B cell (primary cell): ENCODE results near the gene BOD1. TPM values are rescaled to one million over a fixed set of nuclear protein-coding genes. Genes with fewer than 3 reads are reported as not detected.

ENCODE experiments used
- ATAC-seq: fragments of 200-7000 bp; cut with Tn5 transposase; one replicate; pipeline ENCODE4 v1.10.0; 2021; ENCODE audit warnings: low read depth, mild to moderate bottlenecking, moderate number of reproducible peaks, moderate library complexity
- CTCF ChIA-PET: fragments of 350-600 bp; sonication (Branson Sonifier 250); formaldehyde crosslinking; loops from one replicate; lab custom pipeline; 2021; ENCODE audit warnings: antibody characterized with exemption, inconsistent platforms; lab: Charles Lee
- POLR2A ChIA-PET: fragments of 350-600 bp; sonication (Branson Sonifier 250); formaldehyde crosslinking; loops from one replicate; lab custom pipeline; 2021; ENCODE audit warnings: antibody characterized with exemption; lab: Charles Lee
- DNase-seq: peaks from one replicate; pipeline ENCODE4 v3.0.0; 2013
- H2AFZ ChIP-seq: 2 replicates; pipeline ENCODE4 v1.6.1; 2012; ENCODE audit warnings: mild to moderate bottlenecking, low read depth, low read length; ENCODE audit not compliant: insufficient read depth, poor library complexity, severe bottlenecking
- H3K27ac ChIP-seq, 2 donors: 1 replicate in 1 of 2; 2 replicates in 1 of 2; pipeline ENCODE4 v1.5.1; 2012 to 2013; ENCODE audit warnings: low read length in 2 of 2, mild to moderate bottlenecking in 2 of 2, moderate library complexity in 1 of 2
- H3K27me3 ChIP-seq, 4 experiments: fragments of 200-600 bp in 1 of 4; sonication (generic) in 1 of 4; replicated peaks in 1 of 4; 1 replicate in 2 of 4; 2 replicates in 2 of 4; pipeline versions ENCODE4 v1.6.1 to v1.7.0; 2013 to 2016; ENCODE audit warnings: low read length in 3 of 4, mild to moderate bottlenecking in 2 of 4, mixed read lengths in 1 of 4, moderate library complexity in 1 of 4; ENCODE audit not compliant: insufficient read depth in 4 of 4, control insufficient read depth in 3 of 4; ENCODE audit errors: control extremely low read depth in 1 of 4
- H3K36me3 ChIP-seq, 2 experiments: replicated peaks in 1 of 2; 1 replicate in 1 of 2; 2 replicates in 1 of 2; pipeline versions ENCODE4 v1.6.1 to v1.7.1; 2013; ENCODE audit warnings: low read length in 1 of 2; ENCODE audit not compliant: insufficient read depth in 2 of 2, control insufficient read depth in 1 of 2; ENCODE audit errors: control extremely low read depth in 1 of 2, extremely low read depth in 1 of 2
- H3K4me1 ChIP-seq, 2 donors: fragments of 200-600 bp in 1 of 2; sonication (generic) in 1 of 2; 1 replicate in 1 of 2; 2 replicates in 1 of 2; pipeline versions ENCODE4 v1.5.1 to v1.6.1; 2013 to 2017; ENCODE audit warnings: low read length in 2 of 2; ENCODE audit not compliant: control insufficient read depth in 2 of 2, insufficient read depth in 2 of 2
- H3K4me2 ChIP-seq: replicated peaks from 2 replicates; pipeline ENCODE3; 2012; ENCODE audit warnings: mild to moderate bottlenecking, low read depth, low read length; ENCODE audit not compliant: poor library complexity, severe bottlenecking
- H3K4me3 ChIP-seq, 5 experiments: fragments of 200-600 bp in 1 of 5; sonication (generic) in 1 of 5; 1 replicate in 3 of 5; 2 replicates in 2 of 5; pipeline versions ENCODE4 v1.5.1 to v1.7.0; 2011 to 2016; ENCODE audit warnings: low read length in 4 of 5, mild to moderate bottlenecking in 4 of 5, low read depth in 2 of 5, control low read depth in 1 of 5, moderate library complexity in 1 of 5; ENCODE audit not compliant: insufficient read depth in 1 of 5; ENCODE audit errors: control extremely low read depth in 1 of 5, extremely low read depth in 1 of 5
- H3K79me2 ChIP-seq: fragments of 200-600 bp; sonication (generic); one replicate; pipeline ENCODE4 v1.6.0; 2016; ENCODE audit warnings: low read length; ENCODE audit not compliant: control insufficient read depth, insufficient read depth
- H3K9ac ChIP-seq: fragments of 200-600 bp; sonication (generic); 2 replicates; pipeline ENCODE4 v1.6.1; 2017; ENCODE audit warnings: mild to moderate bottlenecking, low read length, moderate library complexity
- H3K9me3 ChIP-seq, 3 donors: one replicate each; pipeline versions ENCODE4 v1.6.1 to v1.7.1; 2013; ENCODE audit warnings: low read length in 2 of 3; ENCODE audit not compliant: control insufficient read depth in 2 of 3, insufficient read depth in 1 of 3; ENCODE audit errors: control extremely low read depth in 1 of 3
- H4K20me1 ChIP-seq: 2 replicates; pipeline ENCODE4 v1.6.0; 2012; ENCODE audit warnings: mild to moderate bottlenecking, low read length; ENCODE audit not compliant: insufficient read depth, control insufficient read depth, poor library complexity, severe bottlenecking
- H3K27ac Mint-ChIP-seq: one replicate; pipeline ENCODE4 v1.8.0; 2021; ENCODE audit warnings: mixed read lengths
- H3K27me3 Mint-ChIP-seq: one replicate; pipeline ENCODE4 v1.8.0; 2021; ENCODE audit warnings: mixed read lengths
- H3K4me1 Mint-ChIP-seq: one replicate; pipeline ENCODE4 v1.8.0; 2021; ENCODE audit warnings: mixed read lengths
- H3K4me3 Mint-ChIP-seq: one replicate; pipeline ENCODE4 v1.8.0; 2021; ENCODE audit warnings: mixed read lengths
- H3K9me3 Mint-ChIP-seq: one replicate; pipeline ENCODE4 v1.8.0; 2022; ENCODE audit warnings: mixed read lengths; ENCODE audit not compliant: insufficient read depth
- EZH2 ChIP-seq: IDR thresholded peaks from 2 replicates; pipeline ENCODE4 v1.6.1; 2012; ENCODE audit warnings: borderline replicate concordance, low read depth, mild to moderate bottlenecking, moderate library complexity, low read length; ENCODE audit not compliant: insufficient read depth, poor library complexity, severe bottlenecking
- WGBS: methylation state at CpG from one replicate; pipeline ENCODE4 v1.1.5; 2013; ENCODE audit warnings: missing lambda C conversion rate; ENCODE audit not compliant: insufficient coverage; 5-methylcytosine and 5-hydroxymethylcytosine counted together
- intact Hi-C: fragments of 100-400 bp; cut with micrococcal nuclease; formaldehyde crosslinking; loops from one replicate; pipeline ENCODE4 v1.10.0; 2022
- polyA plus RNA-seq: library from polyadenylated mRNA; depleted of rRNA; stranded (reverse); fragments of >200 nt; gene quantifications from 2 replicates; pipeline ENCODE4 v1.2.3, GENCODE V29; 2012
- total RNA-seq, 2 donors: library from RNA; stranded (reverse); fragments of 120-200 nt in 1 of 2; gene quantifications; 1 replicate in 1 of 2; 2 replicates in 1 of 2; pipeline versions ENCODE4 v1.2.3 to v1.2.4, GENCODE V29; 2013 to 2022
- TF ChIP-seq, protein P1 (sequence below): fragments of 200-600 bp; IDR thresholded peaks from one replicate; pipeline ENCODE4 v1.8.0; 2022; ENCODE audit warnings: antibody characterized with exemption, mild to moderate bottlenecking

The BOD1 gene
- total and polyA plus RNA-seq, 2 donors (not counting 1 experiment from before 2014, with no cell fraction given), result 15.1 to 34.7 TPM

DNA sequence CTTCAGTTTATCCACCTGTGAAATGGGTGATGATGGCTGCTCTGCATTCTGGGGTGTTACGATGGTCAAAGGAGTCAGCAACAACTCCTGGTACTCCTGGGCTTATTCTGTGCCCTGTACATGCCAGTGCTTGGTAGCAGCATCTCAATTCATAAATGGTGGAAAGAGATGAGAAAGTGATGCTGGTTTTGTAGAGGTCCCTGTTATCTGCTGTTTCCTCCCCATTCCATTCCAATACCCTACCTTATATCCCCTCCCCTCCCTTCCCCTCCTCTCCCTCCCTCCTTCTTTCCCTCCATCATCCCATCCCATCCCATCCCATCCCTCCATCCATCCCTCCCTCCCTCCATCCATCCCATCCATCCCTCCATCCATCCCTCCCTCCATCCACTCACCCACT is 19.1 kb downstream of the BOD1 start:
- no peak overlapping the region for H3K9ac ChIP-seq
- no peak overlapping the region for H3K4me2 ChIP-seq
- H3K79me2 ChIP-seq, result peaks cover 3% of the 10 kb centered on the region
- H3K27me3 Mint-ChIP-seq, result no peaks in the 10 kb centered on the region
- no peaks in the 10 kb centered on the region for H3K4me1 Mint-ChIP-seq
- ATAC-seq (no peak), DNase-seq (no peak)
- intact Hi-C loops, result no loop called here
- H3K9me3 Mint-ChIP-seq, result peaks cover 13% of the 10 kb centered on the region
- TF ChIP-seq, protein P1, sequence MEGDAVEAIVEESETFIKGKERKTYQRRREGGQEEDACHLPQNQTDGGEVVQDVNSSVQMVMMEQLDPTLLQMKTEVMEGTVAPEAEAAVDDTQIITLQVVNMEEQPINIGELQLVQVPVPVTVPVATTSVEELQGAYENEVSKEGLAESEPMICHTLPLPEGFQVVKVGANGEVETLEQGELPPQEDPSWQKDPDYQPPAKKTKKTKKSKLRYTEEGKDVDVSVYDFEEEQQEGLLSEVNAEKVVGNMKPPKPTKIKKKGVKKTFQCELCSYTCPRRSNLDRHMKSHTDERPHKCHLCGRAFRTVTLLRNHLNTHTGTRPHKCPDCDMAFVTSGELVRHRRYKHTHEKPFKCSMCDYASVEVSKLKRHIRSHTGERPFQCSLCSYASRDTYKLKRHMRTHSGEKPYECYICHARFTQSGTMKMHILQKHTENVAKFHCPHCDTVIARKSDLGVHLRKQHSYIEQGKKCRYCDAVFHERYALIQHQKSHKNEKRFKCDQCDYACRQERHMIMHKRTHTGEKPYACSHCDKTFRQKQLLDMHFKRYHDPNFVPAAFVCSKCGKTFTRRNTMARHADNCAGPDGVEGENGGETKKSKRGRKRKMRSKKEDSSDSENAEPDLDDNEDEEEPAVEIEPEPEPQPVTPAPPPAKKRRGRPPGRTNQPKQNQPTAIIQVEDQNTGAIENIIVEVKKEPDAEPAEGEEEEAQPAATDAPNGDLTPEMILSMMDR, result no peak
- no peaks in the 10 kb centered on the region for H4K20me1 ChIP-seq
- H3K4me1 ChIP-seq, result no peaks in the 10 kb centered on the region
- H3K9me3 ChIP-seq, result peaks cover 0 to 40% (median 17%) of the 10 kb centered on the region in 3 donors
- H3K4me3 ChIP-seq, result no peak overlapping the region
- no peak overlapping the region for H3K4me3 Mint-ChIP-seq
- ChIA-PET POLR2A (no interaction called here), CTCF (interaction anchor here (1.2 kb wide), 1 partner anchor 26 kb away, joined by 3 read pairs; no protein-coding TSS in a partner anchor)
- H3K36me3 ChIP-seq, result no peaks in the 10 kb centered on the region
- no peaks in the 10 kb centered on the region for H3K27me3 ChIP-seq
- H2AFZ ChIP-seq, result no peak overlapping the region
- H3K27ac ChIP-seq, result no peak overlapping the region
- H3K27ac Mint-ChIP-seq, result no peak overlapping the region
- WGBS, result 100% methylated on average over 1 of the region's 1 CpG

DNA sequence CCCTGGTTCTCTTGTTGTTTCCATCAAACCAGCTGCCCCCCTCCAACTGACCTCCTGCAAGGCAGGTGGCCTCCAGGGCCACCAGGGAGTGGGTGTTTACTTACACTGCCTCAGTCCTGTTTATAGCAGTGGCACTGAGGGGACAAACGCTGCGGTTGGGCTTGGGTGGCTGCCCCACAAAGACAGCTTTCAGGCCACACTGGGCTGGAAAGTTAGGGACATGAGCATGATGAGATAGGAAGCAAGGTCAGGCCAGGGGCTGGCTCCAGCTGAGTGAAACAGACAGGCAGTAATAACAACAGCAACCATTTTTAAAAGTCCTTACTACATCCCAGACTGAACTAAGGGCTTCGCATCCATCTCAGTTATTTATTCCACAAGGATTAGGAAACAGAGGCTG is 20.6 kb downstream of the BOD1 start:
- DNase-seq (no peak), ATAC-seq (no peak)
- no peaks in the 10 kb centered on the region for H3K36me3 ChIP-seq
- peaks cover 19% of the 10 kb centered on the region for H3K9me3 Mint-ChIP-seq
- CTCF ChIA-PET, result no interaction called here
- H3K9me3 ChIP-seq, result peaks cover 0 to 50% (median 32%) of the 10 kb centered on the region in 3 donors
- H3K27me3 ChIP-seq, result no peaks in the 10 kb centered on the region
- no peaks in the 10 kb centered on the region for H3K4me1 ChIP-seq
- H3K27me3 Mint-ChIP-seq, result no peaks in the 10 kb centered on the region
- no peak overlapping the region for H3K9ac ChIP-seq
- POLR2A ChIA-PET, result no interaction called here
- intact Hi-C loops, result no loop called here
- no peak overlapping the region for H3K4me3 ChIP-seq
- no peak overlapping the region for H3K27ac Mint-ChIP-seq
- H4K20me1 ChIP-seq, result no peaks in the 10 kb centered on the region
- no peaks in the 10 kb centered on the region for H3K4me1 Mint-ChIP-seq
- no peak overlapping the region for H2AFZ ChIP-seq
- H3K4me2 ChIP-seq, result no peak overlapping the region
- 88% methylated on average over 2 of the region's 3 CpGs for WGBS
- H3K4me3 Mint-ChIP-seq, result no peak overlapping the region
- TF ChIP-seq, protein P1, result no peak
- TF ChIP-seq EZH2, result no peak
- no peak overlapping the region for H3K27ac ChIP-seq
- H3K79me2 ChIP-seq, result peaks cover 3% of the 10 kb centered on the region
